Adrenal gland (tissue), 12 donors: Measurements from ENCODE around the gene OR13C5. TPM values are rescaled to one million over a fixed set of nuclear protein-coding genes. Genes with fewer than 3 reads are reported as not detected.
"Not testable (repeated sequence)": the region's sequence is repeated elsewhere in the genome, so short reads cannot be mapped to it uniquely, and the experiment has no call there.

Source experiments
- DNase-seq, 7 donors: peaks; one replicate each; pipeline ENCODE4 v3.0.0-alpha.2; 2019 to 2020
- H3K27ac ChIP-seq, 5 donors: fragments of 200-600 bp; sonication (generic) in 4 of 5; 1 replicate in 3 of 5; 2 replicates in 2 of 5; pipeline versions ENCODE4 v1.5.1 to v1.8.0; 2016 to 2020; ENCODE audit warnings: mild to moderate bottlenecking in 1 of 5
- H3K27me3 ChIP-seq: fragments of 200-600 bp; 2 replicates; pipeline ENCODE4 v1.8.0; 2021
- H3K36me3 ChIP-seq, 2 donors: fragments of 200-600 bp; replicated peaks in 1 of 2; 1 replicate in 1 of 2; 2 replicates in 1 of 2; pipeline versions ENCODE4 v1.5.1 to v1.8.0; 2018 to 2022
- H3K4me1 ChIP-seq, 2 donors: fragments of 200-600 bp; replicated peaks in 1 of 2; 1 replicate in 1 of 2; 2 replicates in 1 of 2; pipeline versions ENCODE4 v1.5.1 to v1.8.0; 2018 to 2021
- H3K4me3 ChIP-seq, 4 donors: fragments of 200-600 bp; sonication (generic) in 3 of 4; one replicate each; pipeline ENCODE4 v1.5.1; 2016 to 2018
- H3K9me3 ChIP-seq, 3 donors: fragments of 200-600 bp; sonication (generic) in 1 of 3; replicated peaks in 1 of 3; 1 replicate in 2 of 3; 2 replicates in 1 of 3; pipeline versions ENCODE4 v1.5.1 to v1.8.0; 2016 to 2021
- CTCF ChIP-seq, 6 experiments: fragments of 450-650 bp in 4 of 6; fragments of 200-600 bp in 2 of 6; sonication (generic) in 1 of 6; IDR thresholded peaks; 1 replicate in 5 of 6; 2 replicates in 1 of 6; pipeline versions ENCODE4 v1.5.1 to v1.8.0; 2016 to 2021; ENCODE audit warnings: antibody characterized with exemption in 6 of 6, mild to moderate bottlenecking in 2 of 6, moderate library complexity in 1 of 6
- POLR2A ChIP-seq, 2 donors: fragments of 450-650 bp; IDR thresholded peaks; one replicate each; pipeline ENCODE4 v1.6.1; 2017; ENCODE audit warnings: antibody characterized with exemption in 2 of 2, mild to moderate bottlenecking in 2 of 2, moderate library complexity in 1 of 2
- WGBS, 4 donors: extraction: QIAGEN DNeasy Blood & Tissue Kit in 2 of 4; methylation state at CpG; one replicate each; pipeline versions ENCODE4 v1.1.5 to v1.1.7; 2013 to 2017; 5-methylcytosine and 5-hydroxymethylcytosine counted together
- intact Hi-C, 2 donors: fragments of 100-400 bp; cut with DNase I; formaldehyde crosslinking; loops; one replicate each; pipeline versions ENCODE4 v1.14.1 to v1.15.0; 2022 to 2023
- polyA plus RNA-seq, 3 donors: library from polyadenylated mRNA; stranded (reverse); fragments of 200-250 nt in 2 of 3; fragments of 350-450 nt in 1 of 3; fragmentation: Illumina TruSeq in 1 of 3; extraction: RNeasy Lipid Tissue Mini Kit (QIAGEN cat#74804) in 1 of 3; gene quantifications; one replicate each; pipeline ENCODE4 v1.2.3, GENCODE V29; 2013 to 2014
- total RNA-seq, 9 donors: library from RNA; depleted of rRNA in 4 of 9; stranded (reverse); fragments of >200 nt in 4 of 9; fragments of 120-200 nt in 1 of 9; fragmentation: NEBNext Ultra II Directional in 1 of 9; extraction: Animal tissue kit (Norgen Biotek cat#: 25700) in 1 of 9; gene quantifications; one replicate each; pipeline versions ENCODE4 v1.1.0 to v1.2.4, GENCODE V29; 2013 to 2023
- donor health status: healthy with polysubstance abuse.
- donor health status: Bipolar disorder and iron deficiency.
- donor health status: DM: yes; HTN: yes; CAD: no.
- donor health status: DM: no; HTN: no; CAD: no.
- donor health status: DM: no; HTN: no; CAD: no.
- donor health status: DM: yes; HTN: yes; CAD: no.

Gene OR13C5
- total and polyA plus RNA-seq, 12 donors, result 1.2 TPM; not detected in 11

GRCh38 chr9:104611213-104611612, 12.0 kb upstream of the OR13C5 start:
- H3K27me3 ChIP-seq, result no peaks in the 10 kb centered on the region
- no peak for DNase-seq
- H3K36me3 ChIP-seq, result no peaks in the 10 kb centered on the region
- 82 to 88% (median 85%) methylated on average over 2 of the region's 2 CpGs for WGBS, 4 donors
- H3K4me3 ChIP-seq, result no peak overlapping the region
- no peak for TF ChIP-seq POLR2A (IDR thresholded peaks at IDR 0.05)
- no peak for TF ChIP-seq CTCF (IDR thresholded peaks at IDR 0.05)
- intact Hi-C loops, result no loop called here
- no peak overlapping the region for H3K27ac ChIP-seq
- no peaks in the 10 kb centered on the region for H3K9me3 ChIP-seq
- no peaks in the 10 kb centered on the region for H3K4me1 ChIP-seq

- TF ChIP-seq POLR2A (IDR thresholded peaks at IDR 0.05), result no peak
- TF ChIP-seq CTCF (IDR thresholded peaks at IDR 0.05), result peak in 2 of 6 experiments; percentile 16 to 28
Measured at GRCh38 chr9:104608336-104608735, 9.1 kb upstream of the OR13C5 start.

DNA sequence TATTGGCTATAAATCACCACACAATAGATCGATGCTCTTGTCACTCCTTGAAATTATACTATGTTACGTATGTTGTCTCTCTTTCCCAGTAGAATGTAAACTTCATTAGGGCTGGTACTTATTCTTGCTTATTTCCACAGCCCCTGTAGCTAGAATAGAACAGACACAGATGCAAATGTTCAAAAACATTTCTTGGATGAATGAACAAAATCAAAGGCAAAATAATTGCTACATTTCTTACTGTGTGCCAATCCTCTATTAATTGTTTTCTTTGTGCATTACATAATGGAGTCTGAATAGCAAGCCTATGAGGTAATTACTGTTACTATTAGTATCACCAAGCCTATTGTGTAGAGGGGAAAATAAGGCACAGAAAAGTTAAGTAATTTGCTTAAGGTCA, 6.9 kb upstream of the OR13C5 start:
- 65 to 72% (median 67%) methylated on average over 2 of the region's 2 CpGs for WGBS, 4 donors
- H3K36me3 ChIP-seq, result no peaks in the 10 kb centered on the region
- H3K9me3 ChIP-seq, result no peaks in the 10 kb centered on the region
- intact Hi-C loops, result no loop called here
- no peak for DNase-seq
- TF ChIP-seq CTCF (IDR thresholded peaks at IDR 0.05), result no peak
- no peak for TF ChIP-seq POLR2A (IDR thresholded peaks at IDR 0.05)
- H3K27ac ChIP-seq, result no peak overlapping the region
- no peak overlapping the region for H3K4me3 ChIP-seq
- no peaks in the 10 kb centered on the region for H3K4me1 ChIP-seq
- H3K27me3 ChIP-seq, result no peaks in the 10 kb centered on the region

More at GRCh38 chr9:104608336-104608735, 9.1 kb upstream of the OR13C5 start:
- WGBS, 4 donors, result 25 to 29% (median 27%) methylated on average over 1 of the region's 1 CpG
- Histone ChIP-seq H3K27ac (no peak overlapping the region), H3K9me3 (no peaks in the 10 kb centered on the region), H3K27me3 (no peaks in the 10 kb centered on the region), H3K4me3 (no peak overlapping the region), H3K36me3 (no peaks in the 10 kb centered on the region), H3K4me1 (no peaks in the 10 kb centered on the region)
- no peak for DNase-seq
- intact Hi-C loops, result no loop called here

DNA sequence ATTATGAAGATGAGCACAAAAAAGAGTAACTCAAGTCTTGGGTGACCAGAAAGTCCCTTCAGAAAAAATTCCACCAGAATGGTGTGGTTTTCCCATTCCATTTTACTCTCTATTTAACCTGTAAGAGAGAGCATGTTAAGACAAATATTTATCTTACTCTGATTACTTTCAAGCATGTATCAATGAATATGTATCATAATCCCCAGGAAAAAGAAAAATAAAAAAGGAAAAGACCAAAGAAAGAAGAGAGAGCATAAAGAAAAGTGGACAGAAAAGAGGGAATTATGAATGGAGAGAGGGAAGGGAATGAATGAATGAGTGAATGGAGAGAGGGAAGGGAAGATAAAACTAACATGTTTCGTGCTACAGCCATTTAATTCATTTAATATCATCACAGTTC, 6.3 kb upstream of the OR13C5 start, which contains the start of gene OR13C2:
Gene OR13C2 (minus strand): TSS at position 101 of the 400 bp plus-strand sequence. CDS start 0 bp downstream, at position 101.
- H3K27ac ChIP-seq, H3K27me3 ChIP-seq, DNase-seq, H3K36me3 ChIP-seq, H3K4me1 ChIP-seq, H3K9me3 ChIP-seq, H3K4me3 ChIP-seq, intact Hi-C loops: not testable (repeated sequence)
- WGBS, 4 donors, result 57 to 78% (median 76%) methylated on average over 1 of the region's 1 CpG

DNA sequence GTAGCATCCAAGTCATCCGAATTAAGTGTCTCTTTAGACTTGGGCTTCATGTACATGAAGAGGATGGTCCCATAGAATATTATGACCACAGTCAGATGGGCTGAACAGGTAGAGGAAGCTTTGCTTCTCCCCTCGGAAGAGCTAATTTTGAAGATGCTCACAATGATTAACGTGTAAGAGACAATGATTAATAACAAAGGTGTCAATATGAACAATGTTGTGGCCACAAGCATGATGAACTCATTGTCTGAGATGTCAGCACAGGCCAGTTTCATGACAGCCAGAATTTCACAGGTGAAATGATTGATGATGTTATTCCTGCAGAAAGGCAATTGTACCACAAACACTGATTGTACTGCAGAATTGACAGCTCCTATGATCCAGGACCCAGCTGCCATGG, 5.6 kb upstream of the OR13C5 start:
- Histone ChIP-seq H3K4me1 (no peaks in the 10 kb centered on the region), H3K27ac (no peak overlapping the region), H3K4me3 (no peak overlapping the region), H3K9me3 (no peaks in the 10 kb centered on the region), H3K36me3 (no peaks in the 10 kb centered on the region), H3K27me3 (no peaks in the 10 kb centered on the region)
- no peak for DNase-seq
- 72 to 81% (median 74%) methylated on average over 3 of the region's 3 CpGs for WGBS, 4 donors
- TF ChIP-seq CTCF (IDR thresholded peaks at IDR 0.05) (no peak), POLR2A (IDR thresholded peaks at IDR 0.05) (no peak)
- intact Hi-C loops, result no loop called here

GRCh38 chr9:104598749-104599148, 464 bp downstream of the OR13C5 start:
- not testable (repeated sequence) for H3K4me3 ChIP-seq, DNase-seq
- 64 to 87% (median 73%) methylated on average over 1 to 3 of the region's 3 CpGs for WGBS, 4 donors

More at GRCh38 chr9:104598749-104599148, 464 bp downstream of the OR13C5 start:
- intact Hi-C loops, H3K36me3 ChIP-seq, H3K4me1 ChIP-seq, H3K27me3 ChIP-seq, H3K27ac ChIP-seq, H3K9me3 ChIP-seq: not testable (repeated sequence)
